GM21381 (cell line): Measurements from ENCODE around the gene ACP2.

Experiments
- ATAC-seq: cut with Tn5 transposase; IDR thresholded peaks from one replicate; pipeline ENCODE4 v1.9.1; 2021; ENCODE audit warnings: mild to moderate bottlenecking, moderate library complexity; ENCODE audit not compliant: unreplicated experiment

Gene ACP2, protein sequence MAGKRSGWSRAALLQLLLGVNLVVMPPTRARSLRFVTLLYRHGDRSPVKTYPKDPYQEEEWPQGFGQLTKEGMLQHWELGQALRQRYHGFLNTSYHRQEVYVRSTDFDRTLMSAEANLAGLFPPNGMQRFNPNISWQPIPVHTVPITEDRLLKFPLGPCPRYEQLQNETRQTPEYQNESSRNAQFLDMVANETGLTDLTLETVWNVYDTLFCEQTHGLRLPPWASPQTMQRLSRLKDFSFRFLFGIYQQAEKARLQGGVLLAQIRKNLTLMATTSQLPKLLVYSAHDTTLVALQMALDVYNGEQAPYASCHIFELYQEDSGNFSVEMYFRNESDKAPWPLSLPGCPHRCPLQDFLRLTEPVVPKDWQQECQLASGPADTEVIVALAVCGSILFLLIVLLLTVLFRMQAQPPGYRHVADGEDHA

GRCh38 chr11:47248664-47249377 is at the start of gene ACP2:
ACP2 (minus strand) TSS chr11:47248814; CDS start chr11:47248789, 25 bp downstream.
- peak; percentile 93 for ATAC-seq

- ATAC-seq = no peak
Measured at GRCh38 chr11:47296045-47296444, 47.4 kb upstream of the ACP2 start.

- no peak for ATAC-seq
Measured at GRCh38 chr11:47295385-47295784, 46.8 kb upstream of the ACP2 start.

GRCh38 chr11:47289856-47290255 is 41.2 kb upstream of the ACP2 start:
- ATAC-seq = no peak

- ATAC-seq = no peak
Measured at GRCh38 chr11:47288066-47288465, 39.5 kb upstream of the ACP2 start.

GRCh38 chr11:47285969-47286770 is 37.6 kb upstream of the ACP2 start:
- no peak for ATAC-seq

DNA sequence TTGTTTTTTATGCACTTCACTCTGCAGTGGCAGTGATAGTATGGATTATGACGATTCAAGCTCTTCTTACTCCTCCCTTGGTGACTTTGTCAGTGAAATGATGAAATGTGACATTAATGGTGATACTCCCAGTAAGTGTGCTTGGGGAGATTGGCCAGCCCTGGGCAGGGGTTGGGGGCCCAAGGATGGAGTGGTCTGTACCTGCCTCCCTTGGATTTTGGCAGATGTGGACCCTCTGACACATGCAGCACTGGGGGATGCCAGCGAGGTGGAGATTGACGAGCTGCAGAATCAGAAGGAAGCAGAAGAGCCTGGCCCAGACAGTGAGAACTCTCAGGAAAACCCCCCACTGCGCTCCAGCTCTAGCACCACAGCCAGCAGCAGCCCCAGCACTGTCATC is 35.5 kb upstream of the ACP2 start:
- ATAC-seq = no peak

DNA sequence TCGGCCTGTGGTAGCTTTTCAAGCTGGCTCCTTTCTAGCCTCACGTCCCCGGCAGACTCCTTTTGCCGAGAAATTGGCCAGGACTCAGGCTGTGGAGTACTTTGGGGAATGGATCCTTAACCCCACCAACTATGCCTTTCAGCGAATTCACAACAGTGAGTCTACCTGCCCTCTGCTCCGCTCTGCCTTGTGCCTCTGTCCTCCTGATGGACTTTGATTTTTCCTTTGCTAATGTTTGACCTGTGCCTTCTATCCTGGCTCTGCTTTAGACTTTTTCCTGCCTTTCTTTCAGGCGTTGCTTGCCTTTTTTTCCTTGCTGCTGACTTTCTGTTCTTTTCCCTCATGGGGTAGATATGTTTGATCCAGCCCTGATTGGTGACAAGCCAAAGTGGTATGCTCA is 33.8 kb upstream of the ACP2 start:
- no peak for ATAC-seq

GRCh38 chr11:47280860-47281259 is 32.2 kb upstream of the ACP2 start:
- ATAC-seq = no peak

DNA sequence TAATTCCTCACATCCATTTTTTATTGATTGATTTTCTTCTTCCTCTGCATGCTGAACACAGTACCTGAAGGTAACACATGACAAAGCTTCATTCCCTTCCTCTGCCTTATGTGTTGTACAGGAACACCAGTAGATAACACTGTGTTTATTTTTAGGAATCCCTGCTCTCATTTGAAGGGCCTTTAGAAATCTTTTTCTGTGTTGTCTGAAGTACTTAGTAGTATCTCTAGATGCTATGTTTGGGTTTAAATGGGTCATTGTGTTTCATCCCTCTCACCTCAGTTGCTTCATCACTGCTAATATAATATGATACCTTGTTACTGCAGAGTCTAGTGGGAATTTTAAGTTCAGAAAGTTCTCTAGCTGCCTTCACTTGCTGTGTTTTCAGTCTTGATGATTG is 31.5 kb upstream of the ACP2 start:
- no peak for ATAC-seq

DNA sequence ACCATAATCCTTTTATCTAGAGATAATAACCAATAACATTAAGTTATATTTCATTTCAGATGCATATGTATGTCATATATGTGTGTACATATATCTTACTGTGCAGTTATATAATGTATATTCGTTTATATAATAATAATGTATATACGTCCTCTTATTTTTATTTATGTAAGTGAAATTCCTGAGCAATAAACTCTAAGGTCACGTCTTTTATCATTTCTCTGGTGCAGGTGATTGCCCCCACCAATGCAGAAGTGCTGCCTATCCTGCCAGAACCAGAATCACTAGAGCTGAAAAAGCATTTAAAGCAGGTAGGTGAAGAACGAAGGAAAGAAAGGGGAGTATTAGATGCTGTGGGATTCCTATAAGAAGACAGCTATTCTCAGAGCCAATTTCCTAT is 30.2 kb upstream of the ACP2 start:
- ATAC-seq = no peak

DNA sequence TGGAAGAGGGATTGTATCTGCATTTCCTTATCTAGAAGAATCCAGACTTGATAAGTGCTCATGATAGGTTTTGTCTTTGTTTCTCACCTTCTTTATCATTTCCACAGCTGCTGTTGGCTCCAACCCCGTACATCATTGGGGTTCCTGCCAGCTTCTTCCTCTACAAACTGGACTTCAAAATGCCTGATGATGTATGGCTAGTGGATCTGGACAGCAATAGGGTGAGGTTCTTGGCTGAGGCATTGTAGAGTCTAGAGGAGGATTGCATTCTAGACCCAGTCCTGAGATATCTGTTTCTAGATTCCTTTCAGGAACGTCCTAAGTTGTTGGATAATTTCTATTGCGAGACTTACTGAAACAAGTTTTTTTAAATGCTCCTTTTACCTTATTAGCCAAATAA is 29.4 kb upstream of the ACP2 start:
- ATAC-seq = no peak

DNA sequence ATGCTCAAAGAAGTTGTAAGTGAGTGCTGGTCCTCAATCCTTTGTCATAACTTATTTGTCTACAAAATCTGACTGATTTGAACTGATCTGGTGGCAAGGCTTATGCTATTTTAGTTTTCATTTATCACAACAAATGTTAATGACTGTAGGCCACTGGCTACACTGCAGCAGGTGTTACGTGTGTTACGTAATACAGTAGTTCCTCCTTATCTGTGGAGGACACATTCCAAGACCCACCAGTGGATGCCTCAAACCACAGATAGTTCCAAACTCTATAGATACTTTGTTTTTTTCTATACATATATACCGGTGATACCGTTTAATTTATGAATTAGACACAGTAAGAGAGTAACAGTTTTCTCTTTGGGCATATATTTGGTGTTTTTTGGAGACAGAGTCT is 28.3 kb upstream of the ACP2 start:
- ATAC-seq = no peak

GRCh38 chr11:47274495-47275235 is 26.1 kb upstream of the ACP2 start:
- ATAC-seq = no peak

DNA sequence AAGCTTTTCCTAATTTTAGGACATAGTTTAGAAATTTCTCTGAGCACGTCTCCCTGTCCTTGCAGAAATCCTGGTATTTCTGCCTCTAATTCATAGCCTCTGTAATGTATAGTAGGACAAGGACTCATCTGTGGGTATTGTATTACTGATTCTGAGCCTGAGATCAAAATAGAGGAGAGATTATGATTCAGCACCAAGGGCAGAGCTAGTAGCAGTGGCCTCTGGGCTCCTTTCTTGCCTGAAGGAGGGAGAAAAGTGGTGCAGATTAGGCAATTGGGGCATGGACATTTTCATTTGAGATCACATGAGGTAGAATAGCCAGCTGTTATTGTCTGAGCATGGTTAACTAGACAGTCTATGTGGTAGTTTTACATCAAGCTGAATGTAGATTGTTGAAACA is 24.1 kb upstream of the ACP2 start:
- no peak for ATAC-seq

GRCh38 chr11:47271961-47272661 is 23.5 kb upstream of the ACP2 start:
- ATAC-seq = no peak

- ATAC-seq = no peak
Measured at GRCh38 chr11:47271328-47271727, 22.7 kb upstream of the ACP2 start.

- no peak for ATAC-seq
Measured at GRCh38 chr11:47270331-47271271, 22.0 kb upstream of the ACP2 start.

DNA sequence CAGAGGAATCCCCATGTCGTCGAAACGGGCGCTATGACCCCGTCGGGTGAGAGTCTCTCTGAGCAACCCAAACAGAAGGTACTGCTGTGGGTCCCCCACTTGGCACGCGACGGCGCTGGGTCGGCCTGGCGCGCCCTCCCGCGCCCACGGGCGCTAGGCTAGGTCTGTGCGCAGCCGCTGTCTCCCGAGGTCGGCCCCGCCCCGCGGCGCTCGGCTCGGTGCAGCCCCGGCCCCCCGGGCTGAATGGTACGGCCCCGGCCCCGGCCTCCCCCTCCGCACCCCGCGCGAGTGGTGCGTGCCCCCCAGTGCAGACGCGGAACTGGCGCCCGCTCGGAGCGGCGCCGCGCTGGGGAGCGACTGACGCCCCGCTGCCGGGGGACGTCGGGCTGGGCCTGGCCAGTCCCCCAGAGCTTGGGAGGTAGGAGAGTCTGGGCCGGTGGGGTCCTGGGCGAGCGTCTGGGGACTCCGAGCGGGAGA is 21.3 kb upstream of the ACP2 start, which contains the start of gene MADD:
Gene MADD, plus strand, starts transcription at position 305 of the 477 bp plus-strand sequence.
- peak; percentile 69 for ATAC-seq
